GM12872 (cell line): ENCODE data around the gene SH3BP4.

Source experiments
- TF ChIP-seq, protein P1 (sequence below): IDR thresholded peaks from 3 replicates; pipeline ENCODE4 v1.5.1; 2011; ENCODE audit warnings: low read depth, mild to moderate bottlenecking, low read length, moderate library complexity; ENCODE audit not compliant: insufficient read depth

Gene SH3BP4

DNA sequence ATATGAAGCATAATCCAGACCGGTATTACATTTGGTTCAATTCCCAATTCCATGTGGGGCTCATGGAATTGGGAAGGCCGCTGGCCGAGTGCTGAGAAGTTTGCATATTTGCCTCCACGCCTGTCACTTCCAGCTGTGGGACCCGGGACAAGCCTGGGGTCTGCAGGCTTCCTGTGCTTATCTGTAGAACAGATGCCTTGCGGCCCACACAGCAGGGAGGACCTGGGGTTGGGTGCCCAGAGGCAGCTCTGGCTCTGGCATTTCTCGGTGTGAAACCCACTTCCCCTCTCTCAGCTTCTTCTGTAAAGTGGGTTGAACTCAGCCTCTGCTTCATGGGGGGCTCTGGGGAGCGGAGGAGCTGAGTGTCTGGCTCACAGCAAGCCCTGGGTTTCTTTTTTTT lies 97.9 kb downstream of the SH3BP4 start:
- TF ChIP-seq, protein P1, sequence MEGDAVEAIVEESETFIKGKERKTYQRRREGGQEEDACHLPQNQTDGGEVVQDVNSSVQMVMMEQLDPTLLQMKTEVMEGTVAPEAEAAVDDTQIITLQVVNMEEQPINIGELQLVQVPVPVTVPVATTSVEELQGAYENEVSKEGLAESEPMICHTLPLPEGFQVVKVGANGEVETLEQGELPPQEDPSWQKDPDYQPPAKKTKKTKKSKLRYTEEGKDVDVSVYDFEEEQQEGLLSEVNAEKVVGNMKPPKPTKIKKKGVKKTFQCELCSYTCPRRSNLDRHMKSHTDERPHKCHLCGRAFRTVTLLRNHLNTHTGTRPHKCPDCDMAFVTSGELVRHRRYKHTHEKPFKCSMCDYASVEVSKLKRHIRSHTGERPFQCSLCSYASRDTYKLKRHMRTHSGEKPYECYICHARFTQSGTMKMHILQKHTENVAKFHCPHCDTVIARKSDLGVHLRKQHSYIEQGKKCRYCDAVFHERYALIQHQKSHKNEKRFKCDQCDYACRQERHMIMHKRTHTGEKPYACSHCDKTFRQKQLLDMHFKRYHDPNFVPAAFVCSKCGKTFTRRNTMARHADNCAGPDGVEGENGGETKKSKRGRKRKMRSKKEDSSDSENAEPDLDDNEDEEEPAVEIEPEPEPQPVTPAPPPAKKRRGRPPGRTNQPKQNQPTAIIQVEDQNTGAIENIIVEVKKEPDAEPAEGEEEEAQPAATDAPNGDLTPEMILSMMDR, result no peak

- TF ChIP-seq, protein P1, result no peak
These were observed 99.1 kb downstream of the SH3BP4 start for GRCh38 chr2:235050980-235051351.

DNA sequence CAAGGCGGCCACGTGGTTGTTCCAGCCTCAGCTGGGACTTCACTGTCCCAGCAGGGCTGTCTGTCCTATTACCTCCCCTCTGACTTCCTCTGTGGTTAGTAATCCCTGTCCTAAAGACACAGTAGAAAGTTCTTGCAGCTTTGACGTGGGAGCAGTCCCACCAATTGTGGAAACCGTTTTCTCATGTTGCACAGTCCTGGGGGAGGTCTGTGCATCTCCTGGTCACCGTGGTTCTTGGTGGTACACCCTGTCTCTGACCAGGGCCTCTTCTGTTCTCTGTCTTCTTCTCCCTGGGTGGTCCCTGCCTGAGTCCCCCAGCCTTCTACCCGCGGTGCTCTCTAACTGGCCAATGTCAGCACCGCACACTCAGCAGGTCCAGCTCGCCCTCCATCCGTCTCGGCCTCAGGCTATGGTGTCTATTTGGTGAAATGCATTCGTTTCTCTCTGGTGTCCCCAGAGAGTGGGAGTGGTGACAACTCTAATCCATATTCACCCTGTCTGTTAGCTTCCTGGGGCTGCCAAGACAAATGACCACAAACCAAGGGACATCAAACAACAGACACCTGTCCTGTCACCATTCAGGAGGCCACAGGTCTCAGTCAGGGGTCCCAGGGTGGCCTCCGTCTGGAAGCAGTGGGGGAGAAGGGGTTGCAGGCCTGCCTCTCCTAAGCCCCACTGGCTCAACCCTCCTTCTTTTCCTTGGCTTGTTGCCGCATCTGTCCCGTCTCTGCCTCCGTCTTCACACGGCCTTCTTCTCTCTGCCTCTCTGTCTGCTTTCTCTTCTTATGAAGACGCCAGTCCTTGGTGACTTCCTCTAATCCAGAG lies 99.8 kb downstream of the SH3BP4 start:
- TF ChIP-seq, protein P1, result no peak

DNA sequence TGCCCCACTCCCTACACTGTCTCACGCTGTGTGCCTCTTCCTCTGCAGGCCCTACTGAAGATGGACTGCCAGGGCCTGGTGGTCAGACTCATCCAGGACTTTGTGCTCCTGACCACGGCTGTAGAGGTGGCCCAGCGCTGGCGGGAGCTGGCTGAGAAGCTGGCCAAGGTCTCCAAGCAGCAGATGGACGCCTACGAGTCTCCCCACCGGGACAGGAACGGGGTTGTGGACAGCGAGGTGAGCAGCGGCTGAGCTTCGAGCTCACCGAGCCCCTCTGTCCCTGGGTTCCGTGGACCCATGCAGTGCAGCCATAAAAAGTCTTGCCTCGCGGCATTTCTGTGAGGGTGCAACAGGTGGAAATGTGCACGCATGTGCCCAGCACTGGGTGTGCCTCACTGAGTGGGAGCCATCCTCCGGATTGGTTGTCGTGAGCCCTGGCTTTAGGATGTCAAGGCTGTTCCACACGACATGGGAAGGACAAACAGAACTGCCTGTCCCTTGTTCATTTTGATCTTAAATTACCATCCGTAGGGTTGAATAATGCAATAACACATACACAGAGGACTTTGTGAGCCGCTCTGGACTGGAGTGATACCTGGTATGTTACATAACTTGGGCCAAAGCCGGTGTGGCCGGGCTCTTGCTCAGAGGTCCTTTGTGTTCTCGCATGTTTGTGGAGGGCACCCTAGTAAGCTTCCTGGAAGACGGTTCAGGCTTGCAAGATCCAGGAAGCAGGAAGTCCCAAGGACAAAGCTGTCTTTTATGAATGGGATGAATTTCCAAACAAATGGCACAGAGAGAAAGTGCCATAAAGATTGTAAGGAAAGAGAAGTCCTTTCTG lies 100.9 kb downstream of the SH3BP4 start:
- TF ChIP-seq, protein P1, result no peak

DNA sequence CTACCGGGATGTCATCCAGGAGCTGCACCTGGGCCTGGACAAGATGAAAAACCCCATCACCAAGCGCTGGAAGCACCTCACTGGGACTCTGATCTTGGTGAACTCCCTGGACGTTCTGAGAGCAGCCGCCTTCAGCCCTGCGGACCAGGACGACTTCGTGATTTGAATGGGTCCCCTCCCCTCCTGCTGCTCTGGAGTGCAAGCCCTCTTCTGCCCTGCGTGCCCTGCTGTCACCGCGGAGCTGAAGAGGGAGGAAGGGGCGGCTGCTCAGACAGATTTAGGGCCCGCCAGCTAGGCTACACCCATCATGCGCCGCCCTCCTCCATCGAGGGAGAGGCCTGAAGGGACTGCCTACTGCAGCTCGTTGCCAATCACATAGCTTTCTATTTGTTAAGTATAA lies 101.8 kb downstream of the SH3BP4 start:
- TF ChIP-seq, protein P1, result no peak

DNA sequence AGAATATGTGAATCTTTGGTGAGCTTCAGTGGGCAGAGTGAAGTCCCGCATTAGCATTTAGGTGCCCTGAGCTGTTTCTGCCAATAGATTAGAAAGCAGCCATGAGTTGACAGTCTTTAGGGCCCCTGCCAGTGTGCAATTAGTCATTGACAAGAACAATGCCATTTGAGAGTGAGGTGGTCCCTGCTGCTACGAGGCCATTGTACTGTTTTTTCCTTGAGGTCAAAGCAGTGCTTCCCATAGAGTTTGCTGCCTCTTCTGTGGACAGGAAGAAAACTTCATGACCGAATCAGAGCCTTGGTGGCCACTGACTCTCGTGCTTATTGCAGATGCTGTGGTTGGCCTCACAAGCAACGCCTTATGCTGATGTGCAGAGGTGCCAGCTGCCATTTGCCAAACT lies 102.7 kb downstream of the SH3BP4 start:
- TF ChIP-seq, protein P1, result no peak

DNA sequence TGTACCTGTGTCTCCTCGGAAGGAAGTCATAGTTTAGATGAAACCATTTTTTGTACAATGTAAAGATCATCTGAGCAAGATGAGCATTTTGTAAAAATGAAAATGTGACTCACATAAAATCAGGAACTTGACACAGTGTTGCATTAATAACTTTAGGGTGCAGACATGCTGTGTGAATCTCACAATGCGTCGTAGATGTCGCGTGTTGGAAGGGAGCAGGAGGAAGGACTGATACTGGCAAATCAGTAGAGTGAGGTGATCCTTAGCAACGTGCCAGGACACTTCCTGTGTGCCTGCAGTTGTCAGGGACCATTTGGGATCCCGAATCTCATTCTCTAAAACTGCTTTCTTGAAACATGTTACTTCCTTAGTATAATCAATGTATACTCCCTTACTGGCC lies 103.1 kb downstream of the SH3BP4 start:
- TF ChIP-seq, protein P1, result no peak
